Heart left ventricle (tissue), 13 donors: ENCODE data around the gene TEX36.

Experiments
- POLR2A ChIP-seq, 2 donors: fragments of 450-650 bp; IDR thresholded peaks; one replicate each; pipeline ENCODE4 v1.6.1; 2017; ENCODE audit warnings: antibody characterized with exemption in 2 of 2, mild to moderate bottlenecking in 2 of 2, moderate library complexity in 2 of 2
- TF ChIP-seq, protein P1 (sequence below), 12 donors: fragments of 200-600 bp; sonication (generic) in 4 of 12; IDR thresholded peaks; one replicate each; pipeline versions ENCODE4 v1.5.0 to v1.8.0; 2018 to 2022; ENCODE audit warnings: antibody characterized with exemption in 12 of 12, mild to moderate bottlenecking in 5 of 12
- donor health status: ischemic (EF 13 %, LVEDD 7.1; RV severe dilation, severe dysfunction).
- donor health status: DM: no; HTN: yes; CAD: no.
- donor health status: DM: no; HTN: no; CAD: no.
- donor health status: ischemic (EF 25% LVEDD 6.9; RV normal size, moderate dysfunction).
- donor health status: ischemic (EF 25% LVEDD 5.7; RV mildly dilated, moderate dysfunction).
- donor health status: ischemic (EF 35%, LVEDD 5.7; RV mildly dilated, moderate dysfunction).
- donor health status: nonischemic (EF 11% LVEDD 7.7; RV severe dilation, severe dysfunction).
- donor health status: DM: yes; HTN: yes; CAD: no.
- donor health status: PGD.
- donor health status: ischemic (EF 29% LVEDD 5.4; RV normal size, mild dysfunction).
- donor health status: nonischemic (EF 23%, LVEDD 6.1; RV moderate dilation, normal function).

DNA sequence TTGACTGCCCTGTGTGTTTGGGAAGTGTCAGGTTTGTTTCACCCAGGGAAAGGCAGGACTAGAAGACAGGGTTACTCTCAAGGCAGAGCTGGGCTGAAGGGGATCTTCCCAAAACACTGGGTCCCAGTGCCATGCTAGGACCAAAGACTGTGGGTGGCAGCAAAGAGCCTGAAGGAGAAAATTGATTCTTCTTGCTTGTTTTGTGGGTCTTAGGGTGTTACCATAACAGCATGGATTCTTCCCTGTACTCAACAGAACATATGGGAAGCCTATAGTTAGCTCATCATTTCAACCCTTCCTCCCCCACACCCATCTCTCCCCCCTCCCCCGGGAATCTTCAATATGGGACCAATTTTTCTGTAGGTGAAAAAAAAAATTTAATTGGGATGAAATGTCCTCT is 42.3 kb downstream of the TEX36 start:
- TF ChIP-seq POLR2A (IDR thresholded peaks at IDR 0.05), result no peak
- TF ChIP-seq, protein P1, sequence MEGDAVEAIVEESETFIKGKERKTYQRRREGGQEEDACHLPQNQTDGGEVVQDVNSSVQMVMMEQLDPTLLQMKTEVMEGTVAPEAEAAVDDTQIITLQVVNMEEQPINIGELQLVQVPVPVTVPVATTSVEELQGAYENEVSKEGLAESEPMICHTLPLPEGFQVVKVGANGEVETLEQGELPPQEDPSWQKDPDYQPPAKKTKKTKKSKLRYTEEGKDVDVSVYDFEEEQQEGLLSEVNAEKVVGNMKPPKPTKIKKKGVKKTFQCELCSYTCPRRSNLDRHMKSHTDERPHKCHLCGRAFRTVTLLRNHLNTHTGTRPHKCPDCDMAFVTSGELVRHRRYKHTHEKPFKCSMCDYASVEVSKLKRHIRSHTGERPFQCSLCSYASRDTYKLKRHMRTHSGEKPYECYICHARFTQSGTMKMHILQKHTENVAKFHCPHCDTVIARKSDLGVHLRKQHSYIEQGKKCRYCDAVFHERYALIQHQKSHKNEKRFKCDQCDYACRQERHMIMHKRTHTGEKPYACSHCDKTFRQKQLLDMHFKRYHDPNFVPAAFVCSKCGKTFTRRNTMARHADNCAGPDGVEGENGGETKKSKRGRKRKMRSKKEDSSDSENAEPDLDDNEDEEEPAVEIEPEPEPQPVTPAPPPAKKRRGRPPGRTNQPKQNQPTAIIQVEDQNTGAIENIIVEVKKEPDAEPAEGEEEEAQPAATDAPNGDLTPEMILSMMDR (IDR thresholded peaks at IDR 0.05), result no peak
